ENCODE results near the gene NXPH1.

The NXPH1 gene

GRCh38 chr7:8433477-8434289 lies at the start of gene NXPH1:
TSS of gene NXPH1 (plus strand) at chr7:8433609.
- TF ChIP-seq TCF12 (IDR thresholded peaks at IDR 0.05; ENCODE audit: low read depth) (no peak), MAX (IDR thresholded peaks at IDR 0.05) (no peak), CEBPB (IDR thresholded peaks at IDR 0.05) (no peak), RAD21 (IDR thresholded peaks at IDR 0.05; ENCODE audit: low read depth) (no peak)
- TF ChIP-seq, protein P1, sequence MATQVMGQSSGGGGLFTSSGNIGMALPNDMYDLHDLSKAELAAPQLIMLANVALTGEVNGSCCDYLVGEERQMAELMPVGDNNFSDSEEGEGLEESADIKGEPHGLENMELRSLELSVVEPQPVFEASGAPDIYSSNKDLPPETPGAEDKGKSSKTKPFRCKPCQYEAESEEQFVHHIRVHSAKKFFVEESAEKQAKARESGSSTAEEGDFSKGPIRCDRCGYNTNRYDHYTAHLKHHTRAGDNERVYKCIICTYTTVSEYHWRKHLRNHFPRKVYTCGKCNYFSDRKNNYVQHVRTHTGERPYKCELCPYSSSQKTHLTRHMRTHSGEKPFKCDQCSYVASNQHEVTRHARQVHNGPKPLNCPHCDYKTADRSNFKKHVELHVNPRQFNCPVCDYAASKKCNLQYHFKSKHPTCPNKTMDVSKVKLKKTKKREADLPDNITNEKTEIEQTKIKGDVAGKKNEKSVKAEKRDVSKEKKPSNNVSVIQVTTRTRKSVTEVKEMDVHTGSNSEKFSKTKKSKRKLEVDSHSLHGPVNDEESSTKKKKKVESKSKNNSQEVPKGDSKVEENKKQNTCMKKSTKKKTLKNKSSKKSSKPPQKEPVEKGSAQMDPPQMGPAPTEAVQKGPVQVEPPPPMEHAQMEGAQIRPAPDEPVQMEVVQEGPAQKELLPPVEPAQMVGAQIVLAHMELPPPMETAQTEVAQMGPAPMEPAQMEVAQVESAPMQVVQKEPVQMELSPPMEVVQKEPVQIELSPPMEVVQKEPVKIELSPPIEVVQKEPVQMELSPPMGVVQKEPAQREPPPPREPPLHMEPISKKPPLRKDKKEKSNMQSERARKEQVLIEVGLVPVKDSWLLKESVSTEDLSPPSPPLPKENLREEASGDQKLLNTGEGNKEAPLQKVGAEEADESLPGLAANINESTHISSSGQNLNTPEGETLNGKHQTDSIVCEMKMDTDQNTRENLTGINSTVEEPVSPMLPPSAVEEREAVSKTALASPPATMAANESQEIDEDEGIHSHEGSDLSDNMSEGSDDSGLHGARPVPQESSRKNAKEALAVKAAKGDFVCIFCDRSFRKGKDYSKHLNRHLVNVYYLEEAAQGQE (IDR thresholded peaks at IDR 0.05; ENCODE audit: low read depth) = peak; percentile 91

DNA sequence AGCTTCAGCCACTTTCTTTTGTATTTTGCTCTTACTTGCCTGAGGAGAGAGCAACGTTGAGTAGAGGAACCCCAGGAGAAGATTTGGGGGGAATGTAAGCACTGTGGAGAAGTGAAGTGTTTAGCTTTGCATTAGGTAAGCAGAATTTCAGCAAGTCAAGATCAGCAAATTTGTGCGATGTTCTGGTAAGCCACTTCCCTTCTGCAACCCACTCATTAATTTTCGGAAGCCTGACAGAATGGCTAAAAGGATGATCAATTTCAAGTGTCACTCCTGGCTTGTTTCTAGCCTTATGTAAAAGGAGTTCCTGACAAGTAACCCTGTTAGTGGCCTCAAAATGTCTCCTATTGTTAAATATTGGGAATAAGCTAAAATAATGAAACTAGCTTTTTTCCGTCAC lies 48.5 kb upstream of the NXPH1 start:
- TF ChIP-seq RAD21 (IDR thresholded peaks at IDR 0.05; ENCODE audit: low read depth) (no peak), TEAD4 (IDR thresholded peaks at IDR 0.05) (no peak), FOXM1 (IDR thresholded peaks at IDR 0.05; ENCODE audit: borderline replicate concordance, low read depth) (no peak), MAX (IDR thresholded peaks at IDR 0.05) (no peak), TAF1 (IDR thresholded peaks at IDR 0.05; ENCODE audit: low read depth) (no peak)
- TF ChIP-seq, protein P2, sequence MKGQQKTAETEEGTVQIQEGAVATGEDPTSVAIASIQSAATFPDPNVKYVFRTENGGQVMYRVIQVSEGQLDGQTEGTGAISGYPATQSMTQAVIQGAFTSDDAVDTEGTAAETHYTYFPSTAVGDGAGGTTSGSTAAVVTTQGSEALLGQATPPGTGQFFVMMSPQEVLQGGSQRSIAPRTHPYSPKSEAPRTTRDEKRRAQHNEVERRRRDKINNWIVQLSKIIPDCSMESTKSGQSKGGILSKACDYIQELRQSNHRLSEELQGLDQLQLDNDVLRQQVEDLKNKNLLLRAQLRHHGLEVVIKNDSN (IDR thresholded peaks at IDR 0.05) = no peak
- TF ChIP-seq, protein P1 (IDR thresholded peaks at IDR 0.05; ENCODE audit: low read depth) = no peak

- TF ChIP-seq EP300 (IDR thresholded peaks at IDR 0.05; ENCODE audit: borderline replicate concordance) = no peak
- no peak for TF ChIP-seq TEAD4 (IDR thresholded peaks at IDR 0.05)
- no peak for TF ChIP-seq MAX (IDR thresholded peaks at IDR 0.05)
- TF ChIP-seq CREB1 (IDR thresholded peaks at IDR 0.05; ENCODE audit: low read depth) = no peak
- no peak for TF ChIP-seq RAD21 (IDR thresholded peaks at IDR 0.05; ENCODE audit: low read depth)
- no peak for TF ChIP-seq CEBPB (IDR thresholded peaks at IDR 0.05)
- TF ChIP-seq ZBTB7A (IDR thresholded peaks at IDR 0.05; ENCODE audit: low read depth) = no peak
- TF ChIP-seq TAF1 (IDR thresholded peaks at IDR 0.05; ENCODE audit: low read depth) = no peak
Measured at GRCh38 chr7:8386926-8387550, 46.4 kb upstream of the NXPH1 start.

GRCh38 chr7:8387551-8388256 lies 45.7 kb upstream of the NXPH1 start:
- no peak for TF ChIP-seq TEAD4 (IDR thresholded peaks at IDR 0.05)
- TF ChIP-seq ZBTB7A (IDR thresholded peaks at IDR 0.05; ENCODE audit: low read depth) = no peak
- TF ChIP-seq FOXM1 (IDR thresholded peaks at IDR 0.05; ENCODE audit: borderline replicate concordance, low read depth) = no peak
- TF ChIP-seq EGR1 (IDR thresholded peaks at IDR 0.05) = no peak
- TF ChIP-seq YY1 (IDR thresholded peaks at IDR 0.05; ENCODE audit: low read depth) = no peak
- TF ChIP-seq, protein P2 (IDR thresholded peaks at IDR 0.05) = no peak
- no peak for TF ChIP-seq CREB1 (IDR thresholded peaks at IDR 0.05; ENCODE audit: low read depth)
- TF ChIP-seq EP300 (IDR thresholded peaks at IDR 0.05; ENCODE audit: borderline replicate concordance) = no peak
- no peak for TF ChIP-seq RAD21 (IDR thresholded peaks at IDR 0.05; ENCODE audit: low read depth)
- no peak for TF ChIP-seq CEBPB (IDR thresholded peaks at IDR 0.05)
- no peak for TF ChIP-seq MAX (IDR thresholded peaks at IDR 0.05)
- TF ChIP-seq TCF12 (IDR thresholded peaks at IDR 0.05; ENCODE audit: low read depth) = no peak
- no peak for TF ChIP-seq NFIC (IDR thresholded peaks at IDR 0.05)
- TF ChIP-seq, protein P1 (IDR thresholded peaks at IDR 0.05; ENCODE audit: low read depth) = no peak
- TF ChIP-seq TAF1 (IDR thresholded peaks at IDR 0.05; ENCODE audit: low read depth) = no peak
